GM12878 (cell line): ENCODE data around the gene LRP1B. TPM values are rescaled to one million over a fixed set of nuclear protein-coding genes. Genes with fewer than 3 reads are reported as not detected.

Source experiments
- ATAC-seq: fragments of 200-7000 bp; cut with Tn5 transposase; 3 replicates; pipeline ENCODE4 v1.9.1; 2020; ENCODE audit warnings: mild to moderate bottlenecking, moderate library complexity
- BruUV-seq: library from RNA; stranded (reverse); fragments of 400-500 nt; replicated peaks from 2 replicates; lab custom pipeline; 2021; lab: Mats Ljungman, UMichigan
- CTCF ChIA-PET: fragments of 300-600 bp; sonication (Branson Sonifier 250); formaldehyde crosslinking; extraction: SDS; loops from one replicate; lab custom pipeline; 2021; ENCODE audit warnings: inconsistent platforms; lab: Yijun Ruan, JAX
- POLR2A ChIA-PET: fragments of 350-600 bp; formaldehyde crosslinking; extraction: SDS; loops from one replicate; lab custom pipeline; 2021; ENCODE audit warnings: inconsistent platforms; lab: Charles Lee
- RAD21 ChIA-PET: fragments of 300-600 bp; sonication (Branson Sonifier 250); formaldehyde crosslinking; loops from one replicate; lab custom pipeline; 2023; ENCODE audit warnings: antibody characterized with exemption; ENCODE audit not compliant: unreplicated experiment; lab: Charles Lee
- SMC1A ChIA-PET: fragments of 300-600 bp; sonication (Branson Sonifier 250); formaldehyde crosslinking; loops from one replicate; lab custom pipeline; 2023; ENCODE audit not compliant: unreplicated experiment, uncharacterized antibody; lab: Charles Lee
- DNase-seq: peaks from one replicate; pipeline ENCODE4 v3.0.0-alpha.2; 2011; ENCODE audit warnings: low read depth, low spot score
- FAIRE-seq: peaks from 3 replicates; lab custom pipeline; 2011; peaks lifted over from hg19 to GRCh38; lab: Jason Lieb, UNC
- H2AFZ ChIP-seq: 2 replicates; pipeline ENCODE4 v1.6.0; 2011; ENCODE audit warnings: low read depth, low read length, control low read depth; ENCODE audit not compliant: control insufficient read depth
- H3K27ac ChIP-seq: 2 replicates; pipeline ENCODE4 v1.5.1; 2011; ENCODE audit warnings: control low read depth; ENCODE audit not compliant: control insufficient read depth, insufficient read depth
- H3K27me3 ChIP-seq, 2 experiments: replicated peaks in 1 of 2; 2 replicates each; pipeline versions ENCODE4 v1.6.0 to v1.6.1; 2011; ENCODE audit warnings: low read length in 1 of 2; ENCODE audit not compliant: control insufficient read depth in 2 of 2, insufficient read depth in 2 of 2
- H3K36me3 ChIP-seq, 2 experiments: 2 replicates each; pipeline ENCODE4 v1.5.1; 2011; ENCODE audit warnings: low read length in 1 of 2; ENCODE audit not compliant: control insufficient read depth in 2 of 2, insufficient read depth in 2 of 2
- H3K4me1 ChIP-seq: 2 replicates; pipeline ENCODE4 v1.6.1; 2011; ENCODE audit warnings: mild to moderate bottlenecking, low read length, moderate library complexity, mixed read lengths; ENCODE audit not compliant: control insufficient read depth, insufficient read depth
- H3K4me2 ChIP-seq: 2 replicates; pipeline ENCODE4 v1.6.0; 2011; ENCODE audit warnings: control low read depth; ENCODE audit not compliant: control insufficient read depth, insufficient read depth
- H3K4me3 ChIP-seq: fragments of 200-600 bp; sonication (generic); 2 replicates; pipeline ENCODE4 v1.5.1; 2016
- H3K79me2 ChIP-seq: 2 replicates; pipeline ENCODE4 v1.6.0; 2011; ENCODE audit warnings: low read length; ENCODE audit not compliant: control insufficient read depth, insufficient read depth
- H3K9ac ChIP-seq: 2 replicates; pipeline ENCODE4 v1.8.0; 2011; ENCODE audit warnings: low read length, control low read depth, mixed read lengths; ENCODE audit not compliant: control insufficient read depth, insufficient read depth
- H3K9me3 ChIP-seq: replicated peaks from 3 replicates; pipeline ENCODE4 v1.5.1; 2011; ENCODE audit warnings: mild to moderate bottlenecking, low read length; ENCODE audit not compliant: control insufficient read depth, insufficient read depth
- H4K20me1 ChIP-seq: 2 replicates; pipeline ENCODE4 v1.6.0; 2011; ENCODE audit not compliant: control insufficient read depth, insufficient read depth
- ATF2 ChIP-seq: IDR thresholded peaks from 2 replicates; pipeline ENCODE4 v1.6.1; 2012; ENCODE audit warnings: low read length, inconsistent platforms
- BHLHE40 ChIP-seq, 2 experiments: fragments of 450-650 bp in 1 of 2; IDR thresholded peaks; 2 replicates each; pipeline ENCODE4 v1.6.1; 2011 to 2017; ENCODE audit warnings: low read depth in 2 of 2, borderline replicate concordance in 1 of 2, improper control_type of control experiment in 1 of 2, low read length in 1 of 2, mild to moderate bottlenecking in 1 of 2
- CREB1 ChIP-seq: IDR thresholded peaks from 2 replicates; pipeline ENCODE4 v1.6.1; 2012; ENCODE audit warnings: low read depth, mild to moderate bottlenecking, inconsistent platforms
- FOXM1 ChIP-seq: IDR thresholded peaks from 2 replicates; pipeline ENCODE4 v1.6.1; 2012; ENCODE audit warnings: low read depth, mild to moderate bottlenecking, inconsistent platforms, low read length, moderate library complexity
- GATAD2B ChIP-seq: fragments of 450-650 bp; conservative IDR thresholded peaks from 2 replicates; pipeline ENCODE4 v1.6.1; 2017; ENCODE audit warnings: low read depth, mild to moderate bottlenecking, moderate library complexity
- IRF3 ChIP-seq: fragments of 450-650 bp; IDR thresholded peaks from 2 replicates; pipeline ENCODE4 v1.6.1; 2014; ENCODE audit warnings: mild to moderate bottlenecking
- IRF5 ChIP-seq: fragments of 450-650 bp; IDR thresholded peaks from 2 replicates; pipeline ENCODE4 v1.6.1; 2017; ENCODE audit warnings: borderline replicate concordance
- MEF2B ChIP-seq: fragments of 450-650 bp; IDR thresholded peaks from 2 replicates; pipeline ENCODE4 v1.6.1; 2018; ENCODE audit warnings: mild to moderate bottlenecking, moderate library complexity; ENCODE audit not compliant: partially characterized antibody, poor library complexity, severe bottlenecking
- MTA3 ChIP-seq: IDR thresholded peaks from 2 replicates; pipeline ENCODE4 v1.6.1; 2012; ENCODE audit warnings: low read length, inconsistent platforms, borderline replicate concordance
- MYC ChIP-seq: IDR thresholded peaks from 2 replicates; pipeline ENCODE4 v1.6.1; 2011; ENCODE audit warnings: mild to moderate bottlenecking, low read length, moderate library complexity, inconsistent platforms; ENCODE audit not compliant: insufficient read depth, insufficient replicate concordance, insufficient read length, severe bottlenecking
- NBN ChIP-seq: fragments of 450-650 bp; IDR thresholded peaks from 2 replicates; pipeline ENCODE4 v1.6.1; 2016
- NFYB ChIP-seq: IDR thresholded peaks from 2 replicates; pipeline ENCODE4 v1.6.1; 2011; ENCODE audit warnings: low read depth, mild to moderate bottlenecking, low read length, improper control_type of control experiment, moderate library complexity; ENCODE audit not compliant: insufficient read depth
- NR2F1 ChIP-seq: fragments of 450-650 bp; conservative IDR thresholded peaks from 2 replicates; pipeline ENCODE4 v1.6.1; 2017; ENCODE audit warnings: mild to moderate bottlenecking
- POLR2A ChIP-seq: IDR thresholded peaks from 2 replicates; pipeline ENCODE4 v1.6.1; 2011; ENCODE audit warnings: low read depth, mild to moderate bottlenecking, low read length
- SMAD1 ChIP-seq: fragments of 450-650 bp; IDR thresholded peaks from 2 replicates; pipeline ENCODE4 v1.6.1; 2018; ENCODE audit warnings: mild to moderate bottlenecking, low read depth; ENCODE audit not compliant: partially characterized antibody
- SMARCA5 ChIP-seq: fragments of 450-650 bp; IDR thresholded peaks from 2 replicates; pipeline ENCODE4 v1.6.1; 2017; ENCODE audit warnings: mild to moderate bottlenecking
- SPI1 ChIP-seq: IDR thresholded peaks from 2 replicates; pipeline ENCODE4 v1.6.1; 2011; ENCODE audit warnings: low read depth, mild to moderate bottlenecking, low read length, moderate library complexity, borderline replicate concordance; ENCODE audit not compliant: insufficient read depth
- SREBF2 ChIP-seq: IDR thresholded peaks from 2 replicates; pipeline ENCODE4 v1.6.1; 2012; ENCODE audit warnings: mild to moderate bottlenecking, low read length
- STAT1 ChIP-seq: fragments of 450-650 bp; conservative IDR thresholded peaks from 2 replicates; pipeline ENCODE4 v1.6.1; 2014; ENCODE audit warnings: antibody characterized with exemption, mild to moderate bottlenecking
- WGBS: methylation state at CpG from one replicate; pipeline ENCODE4 v1.1.6; 2016; ENCODE audit warnings: low lambda C conversion rate; ENCODE audit not compliant: insufficient replicate concordance, insufficient coverage; ENCODE audit errors: missing lambda C conversion rate; 5-methylcytosine and 5-hydroxymethylcytosine counted together
- in situ Hi-C: fragments of 300-500 bp; cut with MboI; formaldehyde crosslinking; loops from 9 replicates; pipeline ENCODE4 v1.14.3; 2018; ENCODE audit warnings: mixed read lengths
- intact Hi-C: fragments of 100-400 bp; cut with micrococcal nuclease; formaldehyde crosslinking; loops from one replicate; pipeline ENCODE4 v1.14.2; 2022; ENCODE audit not compliant: unreplicated experiment
- polyA plus RNA-seq, 11 experiments: library from polyadenylated mRNA; depleted of rRNA in 4 of 11; unstranded in 6 of 11; stranded (reverse) in 5 of 11; fragments of >200 nt; fragmentation: Nextera tagmentation in 4 of 11; fragmentation: Illumina TruSeq in 1 of 11; extraction: Ambion mirVana in 4 of 11; extraction: Trizol in 1 of 11; gene quantifications; 1 replicate in 1 of 11; 2 replicates in 10 of 11; pipeline versions ENCODE4 v1.2.1 to v1.2.3, GENCODE V29; 2011 to 2016; ENCODE audit warnings: inconsistent platforms in 2 of 11, missing spikeins in 2 of 11, low read depth in 1 of 11
- total RNA-seq, 4 experiments: library from RNA; depleted of rRNA in 3 of 4; stranded (reverse); fragments of >200 nt in 3 of 4; fragmentation: Illumina TruSeq in 1 of 4; extraction: Trizol in 1 of 4; gene quantifications; 2 replicates each; pipeline versions ENCODE4 v1.2.1 to v1.2.3, GENCODE V29; 2013 to 2021
- TF ChIP-seq, protein P1 (sequence below): fragments of 450-650 bp; IDR thresholded peaks from 2 replicates; pipeline ENCODE4 v1.6.1; 2016; ENCODE audit warnings: mild to moderate bottlenecking

The LRP1B gene
- total and polyA plus RNA-seq, 10 of the 15 experiments (the other 5 are each of a cell fraction or from before 2014, with no cell fraction given), result under 0.01 to 0.06 (median 0.03) TPM; not detected in 5

- no peak overlapping the region for H3K4me3 ChIP-seq
Measured at GRCh38 chr2:141728886-141729285, 401.9 kb downstream of the LRP1B start.

More at GRCh38 chr2:141728886-141729285, 401.9 kb downstream of the LRP1B start:
- no peaks in the 10 kb centered on the region for H4K20me1 ChIP-seq
- no peaks in the 10 kb centered on the region for H3K79me2 ChIP-seq
- 21% methylated on average over 1 of the region's 1 CpG for WGBS
- DNase-seq, result no peak
- H3K36me3 ChIP-seq, result no peaks in the 10 kb centered on the region
- no peak overlapping the region for H3K27ac ChIP-seq
- H3K9me3 ChIP-seq, result no peaks in the 10 kb centered on the region
- no TSS peak for BruUV-seq
- intact Hi-C loops (no loop called here), in situ Hi-C loops (no loop called here)
- CTCF ChIA-PET, result no interaction called here
- no peaks in the 10 kb centered on the region for H3K27me3 ChIP-seq
- no peak for FAIRE-seq
- TF ChIP-seq SMAD1 (no peak), MYC (no peak), GATAD2B (no peak), SREBF2 (no peak), MEF2B (no peak), SPI1 (no peak), BHLHE40 (IDR thresholded peaks at IDR 0.05; ENCODE audit: borderline replicate concordance in 1 of 2, low read depth in 2 of 2, low read length in 1 of 2) (no peak), NBN (no peak), STAT1 (no peak), FOXM1 (no peak), SMARCA5 (no peak), IRF3 (no peak), MTA3 (no peak), NFYB (no peak), POLR2A (no peak), CREB1 (no peak), ATF2 (no peak), NR2F1 (no peak), IRF5 (no peak)
- TF ChIP-seq, protein P1, sequence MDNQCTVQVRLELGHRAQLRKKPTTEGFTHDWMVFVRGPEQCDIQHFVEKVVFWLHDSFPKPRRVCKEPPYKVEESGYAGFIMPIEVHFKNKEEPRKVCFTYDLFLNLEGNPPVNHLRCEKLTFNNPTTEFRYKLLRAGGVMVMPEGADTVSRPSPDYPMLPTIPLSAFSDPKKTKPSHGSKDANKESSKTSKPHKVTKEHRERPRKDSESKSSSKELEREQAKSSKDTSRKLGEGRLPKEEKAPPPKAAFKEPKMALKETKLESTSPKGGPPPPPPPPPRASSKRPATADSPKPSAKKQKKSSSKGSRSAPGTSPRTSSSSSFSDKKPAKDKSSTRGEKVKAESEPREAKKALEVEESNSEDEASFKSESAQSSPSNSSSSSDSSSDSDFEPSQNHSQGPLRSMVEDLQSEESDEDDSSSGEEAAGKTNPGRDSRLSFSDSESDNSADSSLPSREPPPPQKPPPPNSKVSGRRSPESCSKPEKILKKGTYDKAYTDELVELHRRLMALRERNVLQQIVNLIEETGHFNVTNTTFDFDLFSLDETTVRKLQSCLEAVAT, result no peak
- TF ChIP-seq, all 136 proteins: peak for 0
- no peak overlapping the region for H3K9ac ChIP-seq
- no peak overlapping the region for H2AFZ ChIP-seq
- no peak for ATAC-seq
- POLR2A ChIA-PET, result no interaction called here
- H3K4me1 ChIP-seq, result no peaks in the 10 kb centered on the region
- RAD21 ChIA-PET, result no interaction called here
- SMC1A ChIA-PET, result interaction anchor here (1.1 kb wide), 1 partner anchor 20 kb away, joined by 4 read pairs; no protein-coding TSS in a partner anchor
- H3K4me2 ChIP-seq, result no peak overlapping the region
